ENCODE data around the gene TMEM243. TPM values are rescaled to one million over a fixed set of nuclear protein-coding genes. Genes with fewer than 3 reads are reported as not detected.

TMEM243 gene
- total RNA-seq, 1 experiment from 2014 or later: 24.6 TPM

- 0 out of 2 replicates have a peak, but pooled peaks cover 7% of the 10 kb centered on the region for H3K79me2 ChIP-seq (ENCODE audit: low read depth)
- POLR2A ChIA-PET (ENCODE audit: unreplicated experiment): interaction anchor here (1.0 kb wide), 1 partner anchor 61 kb away, joined by 3 read pairs; no protein-coding TSS in a partner anchor
Observed at GRCh38 chr7:87213811-87214210, 5.7 kb downstream of the TMEM243 start.

DNA sequence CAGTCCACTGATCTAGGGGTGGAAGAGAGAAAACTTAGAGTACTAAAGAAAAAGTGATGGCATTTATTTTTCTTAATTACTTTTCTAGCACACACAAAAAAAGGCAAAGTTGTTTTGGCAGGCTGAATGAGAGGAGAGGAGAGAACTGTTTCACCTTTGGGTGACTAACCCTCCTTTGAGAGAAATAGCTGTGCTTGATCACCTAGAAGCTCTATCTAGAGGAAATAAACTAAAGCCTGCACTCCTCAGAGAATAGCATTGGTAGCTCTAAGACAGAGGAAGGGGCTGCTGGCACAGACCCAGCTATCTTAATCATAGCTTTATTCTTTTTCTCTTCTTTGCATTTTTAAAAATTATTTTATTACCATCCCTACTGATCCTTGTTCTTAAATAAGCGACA is 6.3 kb downstream of the TMEM243 start:
- no TSS peak for BruUV-seq (replicated peaks)
- H3K4me3 ChIP-seq: no peak overlapping the region
- no peak overlapping the region for H2AFZ ChIP-seq
- intact Hi-C loops (cut with micrococcal nuclease; ENCODE audit: unreplicated experiment): no loop called here
- no peaks in the 10 kb centered on the region for H3K9me2 ChIP-seq (ENCODE audit: insufficient read depth)
- no peak overlapping the region for H3K27ac ChIP-seq
- no peak for DNase-seq
- ChIA-PET CTCF (no interaction called here), POLR2A (ENCODE audit: unreplicated experiment) (interaction anchor here (0.6 to 1.0 kb wide), 2 partner anchors 61 to 412 kb away, joined by 3 to 5 read pairs; no protein-coding TSS in a partner anchor)
- H3K4me1 ChIP-seq (replicated peaks; ENCODE audit: insufficient read depth): 0 out of 2 replicates have a peak, but pooled peaks cover 3% of the 10 kb centered on the region
- H3K36me3 ChIP-seq (ENCODE audit: low read depth): no peaks in the 10 kb centered on the region
- no peaks in the 10 kb centered on the region for H3K9me3 ChIP-seq (ENCODE audit: insufficient read depth, low read depth)
- TF ChIP-seq EZH2 (IDR thresholded peaks at IDR 0.05; ENCODE audit: low read depth): no peak
- TF ChIP-seq CTCF (conservative IDR thresholded peaks at IDR 0.05): no peak
- H3F3A ChIP-seq (ENCODE audit: insufficient read depth, low read depth): no peaks in the 10 kb centered on the region
- no peaks in the 10 kb centered on the region for H4K20me1 ChIP-seq (ENCODE audit: insufficient read depth)
- H3K27me3 ChIP-seq (ENCODE audit: insufficient read depth, low read depth): no peaks in the 10 kb centered on the region
- H3K79me2 ChIP-seq (ENCODE audit: low read depth): 0 out of 2 replicates have a peak, but pooled peaks cover 4% of the 10 kb centered on the region
- no peak overlapping the region for H3K4me2 ChIP-seq

More at GRCh38 chr7:87213811-87214210, 5.7 kb downstream of the TMEM243 start:
- TF ChIP-seq CTCF (conservative IDR thresholded peaks at IDR 0.05): no peak
- TF ChIP-seq EZH2 (IDR thresholded peaks at IDR 0.05; ENCODE audit: low read depth): no peak
- Histone ChIP-seq H3K9me2 (ENCODE audit: insufficient read depth) (no peaks in the 10 kb centered on the region), H4K20me1 (ENCODE audit: insufficient read depth) (no peaks in the 10 kb centered on the region), H3K27me3 (ENCODE audit: insufficient read depth, low read depth) (no peaks in the 10 kb centered on the region), H3K27ac (no peak overlapping the region), H3K36me3 (ENCODE audit: low read depth) (no peaks in the 10 kb centered on the region), H3K9me3 (ENCODE audit: insufficient read depth, low read depth) (no peaks in the 10 kb centered on the region), H2AFZ (no peak overlapping the region), H3F3A (ENCODE audit: insufficient read depth, low read depth) (0 out of 2 replicates have a peak, but pooled peaks cover 1% of the 10 kb centered on the region), H3K4me2 (no peak overlapping the region), H3K4me3 (no peak overlapping the region), H3K4me1 (replicated peaks; ENCODE audit: insufficient read depth) (peaks cover 8% of the 10 kb centered on the region)
- intact Hi-C loops (cut with micrococcal nuclease; ENCODE audit: unreplicated experiment): no loop called here
- DNase-seq: no peak
- CTCF ChIA-PET: no interaction called here
- no TSS peak for BruUV-seq (replicated peaks)

DNA sequence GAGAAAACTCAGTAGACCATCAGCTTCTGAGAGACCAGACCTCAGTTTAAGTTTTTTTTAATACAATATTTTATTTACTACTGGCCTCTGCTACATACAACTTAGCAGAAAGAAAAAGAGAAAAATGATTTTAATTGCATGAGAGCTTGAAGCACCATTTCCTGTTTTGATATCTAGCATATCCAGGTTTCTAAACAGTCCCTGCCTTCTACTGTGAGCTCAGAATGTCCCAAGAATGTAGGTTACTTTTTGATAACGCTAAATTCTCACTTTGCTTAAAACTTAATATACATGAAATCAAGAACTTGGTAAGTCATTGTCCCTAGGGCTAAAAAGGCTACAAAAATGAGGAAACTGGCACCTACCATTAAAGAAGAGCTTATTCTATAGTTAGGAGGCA is 7.0 kb downstream of the TMEM243 start:
- no peaks in the 10 kb centered on the region for H4K20me1 ChIP-seq (ENCODE audit: insufficient read depth)
- no peak overlapping the region for H2AFZ ChIP-seq
- H3K4me2 ChIP-seq: no peak overlapping the region
- H3K9me3 ChIP-seq (ENCODE audit: insufficient read depth, low read depth): no peaks in the 10 kb centered on the region
- H3K4me1 ChIP-seq (replicated peaks; ENCODE audit: insufficient read depth): no peaks in the 10 kb centered on the region
- CTCF ChIA-PET: interaction anchor here (0.7 kb wide), 1 partner anchor 784 kb away, joined by 3 read pairs; no protein-coding TSS in a partner anchor
- DNase-seq: no peak
- BruUV-seq (replicated peaks): no TSS peak
- no peaks in the 10 kb centered on the region for H3K79me2 ChIP-seq (ENCODE audit: low read depth)
- POLR2A ChIA-PET (ENCODE audit: unreplicated experiment): interaction anchor here (0.6 kb wide), 1 partner anchor 413 kb away, joined by 5 read pairs; no protein-coding TSS in a partner anchor
- no peaks in the 10 kb centered on the region for H3K36me3 ChIP-seq (ENCODE audit: low read depth)
- no peaks in the 10 kb centered on the region for H3K27me3 ChIP-seq (ENCODE audit: insufficient read depth, low read depth)
- no peak overlapping the region for H3K4me3 ChIP-seq
- H3F3A ChIP-seq (ENCODE audit: insufficient read depth, low read depth): no peaks in the 10 kb centered on the region
- intact Hi-C loops (cut with micrococcal nuclease; ENCODE audit: unreplicated experiment): no loop called here
- no peak overlapping the region for H3K27ac ChIP-seq
- TF ChIP-seq CTCF (conservative IDR thresholded peaks at IDR 0.05) (no peak), EZH2 (IDR thresholded peaks at IDR 0.05; ENCODE audit: low read depth) (no peak)
- no peaks in the 10 kb centered on the region for H3K9me2 ChIP-seq (ENCODE audit: insufficient read depth)
